Coronary artery (tissue), 2 donors: Measurements from ENCODE around the gene ERCC6L.
"Not testable (repeated sequence)": the region's sequence is repeated elsewhere in the genome, so short reads cannot be mapped to it uniquely, and the experiment has no call there.

ENCODE experiments used
- DNase-seq: peaks from one replicate; pipeline ENCODE4 v3.0.0-alpha.2; 2017; ENCODE audit warnings: low spot score
- H3K27ac ChIP-seq, 2 donors: fragments of 200-600 bp; sonication (generic); one replicate each; pipeline ENCODE4 v1.5.1; 2016 to 2019
- H3K4me3 ChIP-seq: fragments of 200-600 bp; sonication (generic); 2 replicates; pipeline ENCODE4 v1.5.1; 2016; ENCODE audit warnings: mild to moderate bottlenecking, moderate library complexity
- CTCF ChIP-seq: fragments of 200-600 bp; sonication (generic); IDR thresholded peaks from one replicate; pipeline ENCODE4 v1.5.1; 2019; ENCODE audit warnings: antibody characterized with exemption

The ERCC6L gene

DNA sequence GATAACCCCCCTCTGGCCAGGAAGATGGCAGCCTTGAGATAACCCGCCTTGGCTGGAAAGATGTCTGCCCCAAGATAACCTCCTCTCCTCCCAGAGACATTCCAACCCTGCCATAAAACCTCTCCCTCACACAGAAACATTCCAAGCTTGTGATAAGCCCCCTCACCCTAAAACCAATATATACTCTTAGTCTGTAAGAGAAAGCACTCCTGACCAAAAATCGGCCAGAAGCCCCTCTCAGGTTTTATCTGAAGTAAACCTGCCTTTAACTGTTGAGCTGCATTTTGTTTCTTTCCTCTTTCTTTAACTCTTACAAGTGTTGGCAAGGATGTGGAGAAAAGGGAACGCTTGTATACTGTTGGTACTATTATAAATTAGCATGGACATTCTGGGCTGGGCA lies 8.5 kb downstream of the ERCC6L start:
- H3K27ac ChIP-seq: no peak overlapping the region
- DNase-seq: no peak
- H3K4me3 ChIP-seq: no peak overlapping the region
- no peak for TF ChIP-seq CTCF

- H3K27ac ChIP-seq, DNase-seq, H3K4me3 ChIP-seq: not testable (repeated sequence)
Observed at GRCh38 chrX:72220375-72220774, 18.5 kb downstream of the ERCC6L start.

- DNase-seq: no peak
- TF ChIP-seq CTCF: no peak
- H3K4me3 ChIP-seq: no peak overlapping the region
- H3K27ac ChIP-seq: no peak overlapping the region
Observed at GRCh38 chrX:72216973-72217372, 21.9 kb downstream of the ERCC6L start.

DNA sequence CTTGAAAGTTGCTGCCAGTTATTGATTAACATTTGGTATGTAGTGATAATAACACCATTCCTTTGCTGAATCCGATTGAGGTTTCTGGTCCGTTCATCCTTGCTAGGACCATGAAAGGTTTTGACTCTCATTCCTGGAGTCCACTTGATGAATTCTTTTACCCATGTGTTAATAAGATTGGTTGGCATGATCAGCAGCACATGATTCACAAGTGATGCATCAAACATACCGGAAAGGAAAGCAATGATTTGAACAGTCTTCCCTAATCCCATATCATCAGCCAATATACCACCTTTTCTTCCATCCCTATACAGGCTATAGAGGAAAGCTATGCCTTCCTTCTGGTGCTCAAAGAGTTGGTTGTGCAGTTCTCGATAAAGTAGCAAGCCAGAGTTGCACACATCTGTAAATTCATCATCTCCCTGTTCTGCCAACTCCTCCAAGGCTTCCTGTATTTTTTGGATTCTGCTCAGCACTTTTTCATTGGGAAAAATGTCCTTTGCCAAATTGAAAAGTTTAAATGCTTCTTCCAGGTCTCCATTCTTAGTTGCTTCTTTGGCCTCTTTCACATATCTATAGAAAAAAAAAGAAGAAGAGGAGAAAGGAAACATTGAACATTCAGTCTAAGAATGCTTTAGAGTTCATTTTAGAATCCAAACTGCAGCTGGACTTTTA lies 30.6 kb downstream of the ERCC6L start:
- Histone ChIP-seq H3K4me3 (no peak overlapping the region), H3K27ac (no peak overlapping the region)
- TF ChIP-seq CTCF: no peak
- no peak for DNase-seq

- no peak for TF ChIP-seq CTCF
- no peak for DNase-seq
- no peak overlapping the region for H3K4me3 ChIP-seq
- H3K27ac ChIP-seq: no peak overlapping the region
Observed at GRCh38 chrX:72207366-72207765, 31.5 kb downstream of the ERCC6L start.

DNA sequence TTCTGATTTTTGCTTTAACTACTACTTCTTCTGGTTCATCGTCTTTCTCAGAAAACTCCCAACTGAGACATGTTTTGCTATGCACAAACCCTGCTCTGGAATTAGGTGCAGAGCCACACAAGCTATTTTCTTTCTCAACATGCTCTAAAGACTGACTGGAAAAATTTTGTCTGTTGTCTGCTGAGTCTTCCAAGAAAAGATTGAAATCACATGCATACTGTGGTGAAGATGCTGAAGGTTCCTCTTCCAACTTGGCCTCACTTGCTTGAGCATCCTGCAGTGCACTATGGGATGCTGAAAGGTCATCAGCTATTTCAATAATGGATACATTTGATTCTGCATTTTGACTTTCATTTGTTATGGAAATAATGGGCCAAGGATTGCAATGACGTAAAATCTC lies 33.1 kb downstream of the ERCC6L start:
- H3K27ac ChIP-seq: no peak overlapping the region
- no peak for DNase-seq
- H3K4me3 ChIP-seq: no peak overlapping the region
- TF ChIP-seq CTCF: no peak

DNA sequence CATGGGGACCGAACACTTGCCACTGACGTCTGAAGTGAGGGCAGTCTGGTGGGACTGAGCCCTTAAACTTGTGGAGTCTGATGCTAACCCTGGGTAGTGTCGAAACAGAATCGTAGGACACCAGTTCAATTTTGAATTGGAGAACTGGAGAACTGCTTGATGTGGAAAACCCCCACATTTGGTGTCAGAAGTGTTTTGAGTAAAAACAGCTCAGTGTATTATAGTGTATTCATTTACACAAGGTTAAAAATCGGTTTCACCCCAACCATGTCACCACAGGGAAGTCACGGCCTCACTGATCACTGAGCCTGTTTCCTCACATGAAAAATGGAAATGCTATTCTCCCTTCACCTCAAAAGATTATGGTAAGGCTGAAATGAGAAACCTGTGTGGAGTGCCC lies 35.4 kb downstream of the ERCC6L start:
- H3K27ac ChIP-seq: no peak overlapping the region
- no peak overlapping the region for H3K4me3 ChIP-seq
- TF ChIP-seq CTCF: no peak
- DNase-seq: no peak
